Keratinocyte (primary cell): ENCODE measurements around the gene RRP12. TPM values are rescaled to one million over a fixed set of nuclear protein-coding genes. Genes with fewer than 3 reads are reported as not detected.

Source experiments
- DNase-seq: peaks from one replicate; pipeline ENCODE4 v3.0.0-alpha.2; 2011; ENCODE audit warnings: low read depth, missing footprints, low spot score
- FAIRE-seq: peaks from 2 replicates; lab custom pipeline; 2011; peaks lifted over from hg19 to GRCh38; lab: Jason Lieb, UNC
- H2AFZ ChIP-seq: 2 replicates; pipeline ENCODE4 v1.6.0; 2012; ENCODE audit warnings: low read length, control low read depth, inconsistent platforms; ENCODE audit not compliant: control insufficient read depth
- H3K27ac ChIP-seq: 2 replicates; pipeline ENCODE4 v1.5.1; 2011; ENCODE audit warnings: low read length; ENCODE audit not compliant: control insufficient read depth, insufficient read depth
- H3K27me3 ChIP-seq: 3 replicates; pipeline ENCODE4 v1.6.0; 2011; ENCODE audit warnings: low read length; ENCODE audit not compliant: control insufficient read depth, insufficient read depth; ENCODE audit errors: extremely low read depth
- H3K36me3 ChIP-seq, 2 experiments: 2 replicates in 1 of 2; 3 replicates in 1 of 2; pipeline ENCODE4 v1.5.1; 2011; ENCODE audit warnings: low read length in 2 of 2, mild to moderate bottlenecking in 1 of 2; ENCODE audit not compliant: control insufficient read depth in 2 of 2, insufficient read depth in 2 of 2; ENCODE audit errors: extremely low read depth in 1 of 2
- H3K4me1 ChIP-seq: 3 replicates; pipeline ENCODE4 v1.5.1; 2011; ENCODE audit warnings: low read length; ENCODE audit not compliant: control insufficient read depth, insufficient read depth; ENCODE audit errors: extremely low read depth
- H3K4me2 ChIP-seq: 3 replicates; pipeline ENCODE4 v1.6.0; 2011; ENCODE audit warnings: low read depth, low read length; ENCODE audit not compliant: control insufficient read depth, insufficient read depth; ENCODE audit errors: extremely low read depth
- H3K4me3 ChIP-seq, 3 experiments: fragments of 200-600 bp in 1 of 3; sonication (generic) in 1 of 3; 2 replicates in 2 of 3; 3 replicates in 1 of 3; pipeline ENCODE4 v1.5.1; 2011 to 2016; ENCODE audit warnings: low read length in 3 of 3, mild to moderate bottlenecking in 3 of 3, control low read depth in 2 of 3, inconsistent platforms in 1 of 3, low read depth in 1 of 3, mixed read lengths in 1 of 3, mixed run types in 1 of 3, moderate library complexity in 1 of 3; ENCODE audit not compliant: control insufficient read depth in 2 of 3, insufficient read depth in 2 of 3; ENCODE audit errors: extremely low read depth in 1 of 3
- H3K79me2 ChIP-seq: 2 replicates; pipeline ENCODE4 v1.6.0; 2012; ENCODE audit warnings: low read length; ENCODE audit not compliant: control insufficient read depth, insufficient read depth
- H3K9ac ChIP-seq: 3 replicates; pipeline ENCODE4 v1.6.0; 2011; ENCODE audit warnings: low read length; ENCODE audit not compliant: control insufficient read depth, insufficient read depth; ENCODE audit errors: extremely low read depth
- H3K9me1 ChIP-seq: 3 replicates; pipeline ENCODE4 v1.6.0; 2011; ENCODE audit warnings: low read length; ENCODE audit not compliant: control insufficient read depth, insufficient read depth; ENCODE audit errors: extremely low read depth
- H3K9me3 ChIP-seq: 2 replicates; pipeline ENCODE4 v1.5.1; 2012; ENCODE audit warnings: low read depth, low read length; ENCODE audit not compliant: control insufficient read depth
- H4K20me1 ChIP-seq: 3 replicates; pipeline ENCODE4 v1.6.0; 2011; ENCODE audit warnings: low read length; ENCODE audit not compliant: control insufficient read depth, insufficient read depth; ENCODE audit errors: extremely low read depth
- CTCF ChIP-seq, 3 experiments: IDR thresholded peaks in 1 of 3; conservative IDR thresholded peaks in 1 of 3; optimal IDR thresholded peaks in 1 of 3; 2 replicates in 2 of 3; 3 replicates in 1 of 3; pipeline versions ENCODE3 to v1.5.1; 2011; ENCODE audit warnings: low read length in 3 of 3, mild to moderate bottlenecking in 3 of 3, moderate library complexity in 2 of 3, control low read depth in 1 of 3, inconsistent platforms in 1 of 3; ENCODE audit not compliant: insufficient read depth in 2 of 3; ENCODE audit errors: extremely low read depth in 1 of 3
- EZH2 ChIP-seq: IDR thresholded peaks from one replicate; pipeline ENCODE4 v1.6.1; 2012; ENCODE audit warnings: inconsistent platforms, mild to moderate bottlenecking, low read length, moderate library complexity
- dilution Hi-C: fragments of 300-500 bp; cut with MboI; formaldehyde crosslinking; loops from one replicate; pipeline ENCODE4 v1.7.0; 2020; ENCODE audit warnings: low sequenced_read_pairs; ENCODE audit not compliant: extremely low pct_ligation_motif_present
- polyA plus RNA-seq, 5 experiments: library from polyadenylated mRNA; depleted of rRNA in 3 of 5; stranded (reverse) in 3 of 5; stranded (forward) in 1 of 5; unstranded in 1 of 5; fragments of >200 nt; gene quantifications; 1 replicate in 1 of 5; 2 replicates in 3 of 5; 3 replicates in 1 of 5; pipeline versions ENCODE4 v1.2.1 to v1.2.3, GENCODE V29; 2011 to 2012; ENCODE audit warnings: missing spikeins in 2 of 5, low read depth in 1 of 5, low replicate concordance in 1 of 5

Gene RRP12
- polyA plus RNA-seq, 1 donor (not counting 4 experiments of a cell fraction or from before 2014, with no cell fraction given): 14.8 TPM

- Histone ChIP-seq H3K9me3 (no peaks in the 10 kb centered on the region), H4K20me1 (no peaks in the 10 kb centered on the region), H3K4me3 (no peak overlapping the region), H3K9ac (no peak overlapping the region), H3K27ac (no peak overlapping the region), H3K9me1 (no peaks in the 10 kb centered on the region), H2AFZ (no peak overlapping the region), H3K4me1 (no peaks in the 10 kb centered on the region), H3K79me2 (no peaks in the 10 kb centered on the region), H3K4me2 (no peak overlapping the region), H3K36me3 (peaks cover 37 to 50% of the 10 kb centered on the region in 2 experiments), H3K27me3 (no peaks in the 10 kb centered on the region)
- DNase-seq (no peak), FAIRE-seq (no peak)
- dilution Hi-C loops: no loop called here
- TF ChIP-seq EZH2 (no peak), CTCF (optimal IDR thresholded peaks at IDR 0.05 in 1 of 3, IDR thresholded peaks at IDR 0.05 in 1 of 3, conservative IDR thresholded peaks at IDR 0.05 in 1 of 3; ENCODE audit: extremely low read depth in 1 of 3, insufficient read depth in 2 of 3, low read length in 3 of 3) (no peak)
These were observed 27.7 kb downstream of the RRP12 start for GRCh38 chr10:97373456-97373855.

GRCh38 chr10:97372233-97372875 lies 28.8 kb downstream of the RRP12 start:
- Histone ChIP-seq H3K4me1 (no peaks in the 10 kb centered on the region), H3K79me2 (no peaks in the 10 kb centered on the region), H3K9me3 (no peaks in the 10 kb centered on the region), H3K4me3 (no peak overlapping the region), H3K27ac (no peak overlapping the region), H2AFZ (no peak overlapping the region), H3K36me3 (peaks cover 37 to 49% of the 10 kb centered on the region in 2 experiments), H3K4me2 (no peak overlapping the region), H3K27me3 (no peaks in the 10 kb centered on the region), H4K20me1 (no peaks in the 10 kb centered on the region), H3K9ac (no peak overlapping the region), H3K9me1 (no peaks in the 10 kb centered on the region)
- FAIRE-seq (no peak), DNase-seq (no peak)
- dilution Hi-C loops: no loop called here
- no peak for TF ChIP-seq CTCF (optimal IDR thresholded peaks at IDR 0.05 in 1 of 3, IDR thresholded peaks at IDR 0.05 in 1 of 3, conservative IDR thresholded peaks at IDR 0.05 in 1 of 3; ENCODE audit: extremely low read depth in 1 of 3, insufficient read depth in 2 of 3, low read length in 3 of 3)
- TF ChIP-seq EZH2: no peak
